H9 (cell line): Measurements from ENCODE around the gene ITPR2. TPM values are rescaled to one million over a fixed set of nuclear protein-coding genes. Genes with fewer than 3 reads are reported as not detected.
A peak's percentile ranks its signal among the peaks of the same experiment; 100 is the strongest.

Experiments
- DNase-seq: peaks from one replicate; pipeline ENCODE4 v3.0.0-alpha.2; 2017
- H2AFZ ChIP-seq: one replicate; pipeline ENCODE4 v1.6.1; 2013; ENCODE audit warnings: mild to moderate bottlenecking, low read length, control low read depth, moderate library complexity
- H2AK5ac ChIP-seq: 2 replicates; pipeline ENCODE4 v1.6.1; 2013; ENCODE audit warnings: low read length, control low read depth, mixed read lengths; ENCODE audit not compliant: insufficient read length
- H2BK120ac ChIP-seq: one replicate; pipeline ENCODE4 v1.6.1; 2013; ENCODE audit warnings: low read depth, mild to moderate bottlenecking, low read length, control low read depth, inconsistent platforms; ENCODE audit not compliant: poor library complexity, severe bottlenecking
- H2BK12ac ChIP-seq: 2 replicates; pipeline ENCODE4 v1.6.1; 2013; ENCODE audit warnings: low read length, control low read depth, mixed read lengths, low read depth; ENCODE audit not compliant: insufficient read length
- H2BK15ac ChIP-seq: 2 replicates; pipeline ENCODE4 v1.6.1; 2013; ENCODE audit warnings: low read depth, low read length, control low read depth
- H2BK20ac ChIP-seq: one replicate; pipeline ENCODE4 v1.6.1; 2013; ENCODE audit warnings: low read depth, mild to moderate bottlenecking, low read length, control low read depth, inconsistent platforms; ENCODE audit not compliant: poor library complexity, severe bottlenecking
- H2BK5ac ChIP-seq: 2 replicates; pipeline ENCODE4 v1.6.1; 2013; ENCODE audit warnings: low read length, control low read depth, mixed read lengths; ENCODE audit not compliant: insufficient read length
- H3K14ac ChIP-seq: 2 replicates; pipeline ENCODE4 v1.6.1; 2013; ENCODE audit warnings: low read length, control low read depth; ENCODE audit not compliant: insufficient read depth
- H3K18ac ChIP-seq: 2 replicates; pipeline ENCODE4 v1.6.1; 2013; ENCODE audit warnings: low read depth, mild to moderate bottlenecking, mixed read lengths, low read length, control low read depth; ENCODE audit not compliant: insufficient read length
- H3K23ac ChIP-seq: 2 replicates; pipeline ENCODE4 v1.6.1; 2013; ENCODE audit warnings: low read length, control low read depth, mixed read lengths, low read depth; ENCODE audit not compliant: insufficient read length
- H3K23me2 ChIP-seq: 2 replicates; pipeline ENCODE4 v1.6.1; 2013; ENCODE audit warnings: low read depth, mild to moderate bottlenecking, mixed read lengths, low read length, control low read depth; ENCODE audit not compliant: insufficient read length, poor library complexity, severe bottlenecking
- H3K27ac ChIP-seq: 2 replicates; pipeline ENCODE4 v1.5.1; 2013; ENCODE audit warnings: low read length, control low read depth, mixed read lengths, low read depth; ENCODE audit not compliant: insufficient read length
- H3K27me3 ChIP-seq: 2 replicates; pipeline ENCODE4 v1.6.1; 2013; ENCODE audit warnings: low read length, control low read depth, inconsistent platforms; ENCODE audit not compliant: insufficient read depth
- H3K4ac ChIP-seq: 2 replicates; pipeline ENCODE4 v1.6.1; 2013; ENCODE audit warnings: low read depth, mild to moderate bottlenecking, control low read depth, inconsistent platforms, low read length, moderate library complexity
- H3K4me1 ChIP-seq: 2 replicates; pipeline ENCODE4 v1.6.1; 2013; ENCODE audit warnings: low read length, control low read depth, inconsistent platforms; ENCODE audit not compliant: insufficient read depth
- H3K4me2 ChIP-seq: 2 replicates; pipeline ENCODE4 v1.6.1; 2013; ENCODE audit warnings: low read length, control low read depth, mixed read lengths; ENCODE audit not compliant: insufficient read length, insufficient read depth
- H3K56ac ChIP-seq: 2 replicates; pipeline ENCODE4 v1.6.1; 2013; ENCODE audit warnings: low read depth, mild to moderate bottlenecking, mixed read lengths, low read length, control low read depth; ENCODE audit not compliant: insufficient read length
- H3K79me1 ChIP-seq: 2 replicates; pipeline ENCODE4 v1.6.1; 2013; ENCODE audit warnings: low read depth, mild to moderate bottlenecking, moderate library complexity, low read length, control low read depth, inconsistent platforms; ENCODE audit not compliant: insufficient read depth, poor library complexity, severe bottlenecking
- H3K79me2 ChIP-seq: 2 replicates; pipeline ENCODE4 v1.6.1; 2013; ENCODE audit warnings: low read length, control low read depth, inconsistent platforms; ENCODE audit not compliant: insufficient read depth
- H3K9ac ChIP-seq: 2 replicates; pipeline ENCODE4 v1.6.1; 2013; ENCODE audit warnings: low read length, control low read depth, mixed read lengths; ENCODE audit not compliant: insufficient read length; ENCODE audit errors: extremely low read depth
- H3K9me3 ChIP-seq: one replicate; pipeline ENCODE4 v1.6.1; 2013; ENCODE audit warnings: low read depth, low read length, inconsistent platforms; ENCODE audit not compliant: control insufficient read depth
- H3T11ph ChIP-seq: one replicate; pipeline ENCODE4 v1.6.1; 2013; ENCODE audit warnings: mild to moderate bottlenecking, low read length, control low read depth, inconsistent platforms
- H4K20me1 ChIP-seq: one replicate; pipeline ENCODE4 v1.6.1; 2013; ENCODE audit not compliant: control insufficient read depth, insufficient read length, insufficient read depth
- H4K5ac ChIP-seq: 2 replicates; pipeline ENCODE4 v1.6.1; 2013; ENCODE audit warnings: low read depth, mild to moderate bottlenecking, mixed read lengths, low read length, control low read depth; ENCODE audit not compliant: insufficient read length
- H4K8ac ChIP-seq: replicated peaks from 2 replicates; pipeline ENCODE4 v1.6.1; 2013; ENCODE audit warnings: low read length, control low read depth, mixed read lengths, low read depth; ENCODE audit not compliant: insufficient read length
- H4K91ac ChIP-seq: 2 replicates; pipeline ENCODE4 v1.6.1; 2013; ENCODE audit warnings: low read depth, mild to moderate bottlenecking, moderate library complexity, mixed read lengths, low read length, control low read depth; ENCODE audit not compliant: insufficient read length
- H3K27ac Mint-ChIP-seq, 3 experiments: 2 replicates in 2 of 3; 3 replicates in 1 of 3; pipeline ENCODE4 v1.8.0; 2020 to 2021; ENCODE audit warnings: mixed read lengths in 3 of 3, mild to moderate bottlenecking in 1 of 3, moderate library complexity in 1 of 3
- H3K27me3 Mint-ChIP-seq: 2 replicates; pipeline ENCODE4 v1.8.0; 2021; ENCODE audit warnings: low read depth, mild to moderate bottlenecking, moderate library complexity, mixed read lengths
- H3K36me3 Mint-ChIP-seq, 3 experiments: 2 replicates in 2 of 3; 3 replicates in 1 of 3; pipeline ENCODE4 v1.8.0; 2020 to 2021; ENCODE audit warnings: low read depth in 3 of 3, mixed read lengths in 3 of 3; ENCODE audit not compliant: insufficient read depth in 1 of 3
- H3K4me1 Mint-ChIP-seq, 2 experiments: 2 replicates each; pipeline ENCODE4 v1.8.0; 2020; ENCODE audit warnings: mixed read lengths in 2 of 2
- H3K4me3 Mint-ChIP-seq, 2 experiments: 2 replicates in 1 of 2; 3 replicates in 1 of 2; pipeline ENCODE4 v1.8.0; 2020 to 2021; ENCODE audit warnings: mild to moderate bottlenecking in 2 of 2, mixed read lengths in 2 of 2, moderate library complexity in 1 of 2
- H3K9me3 Mint-ChIP-seq, 2 experiments: 2 replicates in 1 of 2; 3 replicates in 1 of 2; pipeline ENCODE4 v1.8.0; 2020; ENCODE audit warnings: mild to moderate bottlenecking in 2 of 2, mixed read lengths in 2 of 2, moderate library complexity in 1 of 2
- CTCF ChIP-seq: fragments of 200-600 bp; sonication (generic); conservative IDR thresholded peaks from 3 replicates; pipeline ENCODE4 v1.8.0; 2021; ENCODE audit warnings: antibody characterized with exemption, mild to moderate bottlenecking
- WGBS: extraction: QIAGEN DNeasy Blood & Tissue Kit; methylation state at CpG from one replicate; pipeline ENCODE4 v1.1.7; 2013; ENCODE audit warnings: missing lambda C conversion rate, low lambda C conversion rate, mixed read lengths; ENCODE audit not compliant: insufficient read length; ENCODE audit errors: extremely low coverage; 5-methylcytosine and 5-hydroxymethylcytosine counted together
- total RNA-seq: library from RNA; stranded (reverse); gene quantifications from 2 replicates; pipeline ENCODE4 v1.2.1, GENCODE V29; 2021

The ITPR2 gene
- total RNA-seq, 1 experiment from 2014 or later, result 14.8 TPM

- H3K4me2 ChIP-seq, result no peak overlapping the region
- H3K27me3 ChIP-seq, result no peaks in the 10 kb centered on the region
- H3K4me3 Mint-ChIP-seq, result no peak overlapping the region
- peaks cover 4% of the 10 kb centered on the region; the same call in 1 of the 2 replicates for H3K4me1 ChIP-seq
- no peak overlapping the region for H3K18ac ChIP-seq
- H3K23ac ChIP-seq, result no peak overlapping the region
- H4K91ac ChIP-seq, result no peak overlapping the region
- no peak overlapping the region for H3T11ph ChIP-seq
- H2BK120ac ChIP-seq, result no peak overlapping the region
- no CpG with 5 or more reads among the region's 2 CpGs for WGBS
- no peak for DNase-seq
- no peak overlapping the region for H2BK5ac ChIP-seq
- no peak overlapping the region for H2BK15ac ChIP-seq
- no peak overlapping the region for H2AFZ ChIP-seq
- H2BK12ac ChIP-seq, result no peak overlapping the region
- no peaks in the 10 kb centered on the region for H3K9me3 ChIP-seq
- H4K8ac ChIP-seq, result no peak overlapping the region
- H3K36me3 Mint-ChIP-seq, result peaks cover 4 to 6% (median 6%) of the 10 kb centered on the region in 3 experiments; a peak in 5 of 7 replicates
- no peak overlapping the region for H3K4ac ChIP-seq
- H4K20me1 ChIP-seq, result no peaks in the 10 kb centered on the region
- no peak overlapping the region for H3K56ac ChIP-seq
- no peaks in the 10 kb centered on the region for H3K27me3 Mint-ChIP-seq
- no peak for TF ChIP-seq CTCF
- H3K14ac ChIP-seq, result no peak overlapping the region
- H4K5ac ChIP-seq, result no peak overlapping the region
- H3K79me2 ChIP-seq, result no peaks in the 10 kb centered on the region
- H3K23me2 ChIP-seq, result no peaks in the 10 kb centered on the region
- H3K27ac Mint-ChIP-seq, result no peak overlapping the region
- no peak overlapping the region for H2BK20ac ChIP-seq
- H3K9me3 Mint-ChIP-seq, result no peaks in the 10 kb centered on the region
- H3K9ac ChIP-seq, result no peak overlapping the region
- H3K79me1 ChIP-seq, result no peaks in the 10 kb centered on the region
- H3K27ac ChIP-seq, result peak overlapping the region; percentile 53
- H2AK5ac ChIP-seq, result no peak overlapping the region
- H3K4me1 Mint-ChIP-seq, result peaks cover 3 to 4% of the 10 kb centered on the region in 2 experiments
Measured at GRCh38 chr12:26704684-26705460, 128.1 kb downstream of the ITPR2 start.
